Chondrocyte (in vitro differentiated cells): Measurements from ENCODE around the gene SEL1L3. TPM values are rescaled to one million over a fixed set of nuclear protein-coding genes. Genes with fewer than 3 reads are reported as not detected.

ENCODE experiments used
- DNase-seq: peaks from one replicate; pipeline ENCODE4 v3.0.0; 2021; ENCODE audit warnings: mixed read lengths, low spot score
- H3K27ac Mint-ChIP-seq: one replicate; pipeline ENCODE4 v1.8.0; 2021; ENCODE audit warnings: mild to moderate bottlenecking, moderate library complexity, mixed read lengths; ENCODE audit not compliant: unreplicated experiment
- H3K27me3 Mint-ChIP-seq: 2 replicates; pipeline ENCODE4 v1.8.0; 2021; ENCODE audit warnings: low read depth, mixed read lengths
- H3K36me3 Mint-ChIP-seq: 2 replicates; pipeline ENCODE4 v1.8.0; 2021; ENCODE audit warnings: low read depth, mixed read lengths
- H3K4me1 Mint-ChIP-seq: 2 replicates; pipeline ENCODE4 v1.8.0; 2021; ENCODE audit warnings: low read depth, mild to moderate bottlenecking, mixed read lengths
- H3K4me3 Mint-ChIP-seq: one replicate; pipeline ENCODE4 v1.8.0; 2021; ENCODE audit warnings: mild to moderate bottlenecking, moderate library complexity, mixed read lengths; ENCODE audit not compliant: unreplicated experiment
- H3K9me3 Mint-ChIP-seq: 2 replicates; pipeline ENCODE4 v1.8.0; 2021; ENCODE audit warnings: low read depth, mixed read lengths
- CTCF ChIP-seq: fragments of 200-600 bp; sonication (generic); IDR thresholded peaks from 2 replicates; pipeline ENCODE4 v1.5.0; 2021; ENCODE audit warnings: antibody characterized with exemption, mild to moderate bottlenecking, moderate library complexity
- total RNA-seq: library from RNA; stranded (reverse); gene quantifications from 3 replicates; pipeline ENCODE4 v1.2.1, GENCODE V29; 2021

The SEL1L3 gene
- total RNA-seq, 1 donor from 2014 or later = 30.3 TPM

DNA sequence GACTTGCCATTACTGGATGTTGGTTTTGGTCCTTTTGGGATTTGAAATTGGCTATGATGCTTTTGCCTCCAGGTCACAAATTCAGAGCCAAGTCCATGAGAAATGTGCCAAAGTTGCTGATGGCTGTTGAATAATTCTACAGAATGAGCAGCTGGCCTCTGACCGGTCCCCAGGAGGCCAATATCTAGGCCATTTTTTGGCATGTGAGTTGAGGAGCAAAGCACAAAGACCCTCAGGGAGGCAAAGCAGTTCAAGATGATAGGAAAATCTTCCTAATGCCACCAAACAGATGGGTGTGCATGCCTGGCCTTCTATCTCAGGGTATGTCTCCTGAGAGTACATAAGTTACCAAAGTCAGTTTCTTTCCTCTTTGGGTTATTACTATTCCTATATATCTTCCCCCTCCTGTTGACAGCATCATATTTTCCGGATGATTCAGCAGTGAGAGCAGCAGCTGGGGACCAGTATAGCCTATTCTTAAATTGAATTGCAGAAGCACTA, 44.4 kb downstream of the SEL1L3 start:
- Mint-ChIP-seq H3K4me3 (no peak overlapping the region), H3K4me1 (peaks cover 48% of the 10 kb centered on the region), H3K9me3 (no peaks in the 10 kb centered on the region), H3K27me3 (no peaks in the 10 kb centered on the region), H3K36me3 (peaks cover 13% of the 10 kb centered on the region), H3K27ac (no peak overlapping the region)
- no peak for DNase-seq
- no peak for TF ChIP-seq CTCF

DNA sequence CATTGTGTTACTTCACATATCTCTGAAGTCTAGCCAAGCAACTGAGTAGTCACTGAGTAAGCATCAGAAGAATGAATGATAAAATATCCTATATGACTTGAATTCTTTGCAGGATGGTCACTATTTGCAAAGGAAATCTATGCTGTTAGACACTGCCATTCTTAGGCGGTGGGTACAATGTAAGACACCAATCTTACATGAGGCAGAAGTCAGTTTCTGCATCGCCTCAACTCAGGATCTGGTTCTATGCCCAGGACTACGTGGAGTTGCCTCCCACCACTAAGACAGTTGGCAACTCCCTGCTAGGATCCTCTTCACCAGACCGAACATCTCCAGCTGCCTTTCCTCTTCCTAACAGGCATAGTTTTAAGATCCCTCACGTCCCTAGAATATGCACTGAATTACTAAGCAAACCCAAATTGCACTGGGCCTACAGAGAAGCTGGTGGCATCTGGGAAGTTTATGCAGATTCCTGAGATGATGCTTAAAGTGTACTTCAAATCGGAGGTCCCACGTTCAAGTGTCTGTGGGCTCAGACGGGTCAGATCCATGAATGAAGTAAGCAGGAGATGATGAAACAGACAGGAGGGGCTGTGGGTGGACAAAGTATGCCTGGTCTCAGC, 45.6 kb downstream of the SEL1L3 start:
- Mint-ChIP-seq H3K9me3 (no peaks in the 10 kb centered on the region), H3K36me3 (peaks cover 9% of the 10 kb centered on the region), H3K4me3 (no peak overlapping the region), H3K27me3 (no peaks in the 10 kb centered on the region), H3K4me1 (peaks cover 54% of the 10 kb centered on the region), H3K27ac (peak overlapping the region; percentile 67)
- no peak for TF ChIP-seq CTCF
- no peak for DNase-seq

- peaks cover 54% of the 10 kb centered on the region for H3K4me1 Mint-ChIP-seq
- no peak for TF ChIP-seq CTCF
These were observed 46.2 kb downstream of the SEL1L3 start for GRCh38 chr4:25816591-25817058.

GRCh38 chr4:25815586-25815985, 47.2 kb downstream of the SEL1L3 start:
- Mint-ChIP-seq H3K36me3 (peaks cover 9% of the 10 kb centered on the region), H3K9me3 (no peaks in the 10 kb centered on the region), H3K4me3 (no peak overlapping the region), H3K4me1 (peaks cover 60% of the 10 kb centered on the region), H3K27ac (no peak overlapping the region), H3K27me3 (no peaks in the 10 kb centered on the region)
- DNase-seq = no peak
- no peak for TF ChIP-seq CTCF

More at GRCh38 chr4:25816591-25817058, 46.2 kb downstream of the SEL1L3 start:
- Mint-ChIP-seq H3K36me3 (peaks cover 7% of the 10 kb centered on the region), H3K27me3 (no peaks in the 10 kb centered on the region), H3K4me3 (no peak overlapping the region), H3K27ac (peak overlapping the region; percentile 67), H3K9me3 (no peaks in the 10 kb centered on the region)
- DNase-seq = no peak

DNA sequence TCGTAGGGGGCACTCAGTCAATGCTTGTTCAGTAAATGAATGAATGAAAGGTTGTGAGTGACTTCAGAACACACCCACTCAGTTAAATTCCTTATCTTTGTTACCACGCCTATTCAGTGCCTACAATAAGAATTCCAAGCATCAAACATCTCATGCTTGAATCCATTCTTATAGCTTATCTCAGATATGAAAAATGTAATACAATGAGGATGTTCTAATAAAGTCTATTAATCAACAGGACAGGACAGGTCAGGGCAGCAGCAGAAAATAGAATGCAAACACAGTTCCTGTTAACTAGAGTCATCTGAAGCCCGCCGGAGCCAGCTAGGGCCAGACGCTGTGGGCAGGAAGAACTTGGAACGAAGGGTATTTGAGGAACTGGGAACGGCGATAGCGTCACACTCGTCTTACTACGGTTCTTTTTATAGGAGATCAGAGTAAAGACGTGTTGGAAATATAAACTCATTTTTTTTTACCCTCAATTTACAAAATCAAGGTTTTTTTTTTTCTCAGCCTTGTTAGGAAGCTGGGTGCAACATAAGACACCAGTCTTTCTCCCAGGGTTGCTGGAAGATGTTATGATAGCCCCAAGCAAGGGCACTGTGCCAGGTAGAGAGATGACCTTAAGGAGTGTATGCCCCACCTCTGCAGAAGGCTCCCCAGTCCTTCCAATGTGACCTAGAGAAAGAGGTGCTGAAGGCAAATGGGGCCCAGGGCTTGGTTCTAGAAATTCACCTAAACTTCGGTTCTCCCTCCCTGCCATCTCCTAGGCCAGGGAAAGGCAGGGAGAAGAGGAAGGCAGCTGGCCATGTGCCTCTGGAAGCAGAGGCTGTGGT, 48.3 kb downstream of the SEL1L3 start:
- H3K9me3 Mint-ChIP-seq = no peaks in the 10 kb centered on the region
- H3K27ac Mint-ChIP-seq = peak overlapping the region; percentile 75
- no peak for TF ChIP-seq CTCF
- no peaks in the 10 kb centered on the region for H3K27me3 Mint-ChIP-seq
- DNase-seq = no peak
- H3K4me3 Mint-ChIP-seq = no peak overlapping the region
- H3K4me1 Mint-ChIP-seq = peaks cover 60% of the 10 kb centered on the region
- peaks cover 4% of the 10 kb centered on the region for H3K36me3 Mint-ChIP-seq
